ENCODE measurements around the gene PTOV1. TPM values are rescaled to one million over a fixed set of nuclear protein-coding genes. Genes with fewer than 3 reads are reported as not detected.

PTOV1 gene
- total RNA-seq, 6 experiments from 2014 or later: 157 to 176 (median 162) TPM

DNA sequence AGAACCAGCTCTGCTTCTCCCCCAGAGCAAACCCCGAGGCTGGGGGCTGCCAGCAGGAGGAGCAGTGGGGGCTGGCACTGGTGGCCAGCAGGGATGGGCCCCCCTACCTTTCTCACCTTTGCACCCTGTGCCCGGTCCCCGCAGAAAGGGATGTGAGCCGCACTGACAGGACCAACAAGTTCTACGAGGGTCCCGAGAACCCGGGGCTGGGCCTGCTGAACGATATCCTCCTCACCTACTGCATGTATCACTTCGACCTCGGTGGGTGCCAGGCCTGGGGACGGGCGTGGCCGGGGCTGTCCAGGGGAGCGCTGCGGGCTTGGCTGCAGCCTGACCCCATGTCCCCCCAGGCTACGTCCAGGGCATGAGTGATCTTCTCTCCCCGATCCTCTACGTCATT lies 33.1 kb downstream of the PTOV1 start:
- no peak overlapping the region for H3K27ac Mint-ChIP-seq

DNA sequence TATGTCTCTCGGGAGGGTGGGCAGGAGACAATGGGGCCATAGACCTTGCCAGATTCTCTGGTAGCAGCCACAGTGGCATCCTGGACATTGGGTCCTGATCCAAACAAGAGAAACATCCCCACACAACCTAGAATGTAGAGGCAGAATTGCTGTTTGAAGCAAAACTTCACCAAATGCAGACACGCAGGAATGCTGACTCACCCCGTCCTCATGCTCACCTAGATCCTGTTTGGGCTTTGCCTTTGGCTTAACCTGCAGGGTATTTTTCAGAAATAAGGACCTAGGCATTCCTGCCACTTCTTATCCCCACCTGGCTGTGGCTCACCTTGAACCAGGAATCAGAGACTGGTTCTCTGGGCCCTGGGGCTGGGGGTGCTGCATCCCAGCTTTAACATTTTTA lies 33.8 kb downstream of the PTOV1 start:
- TF ChIP-seq, protein P1, sequence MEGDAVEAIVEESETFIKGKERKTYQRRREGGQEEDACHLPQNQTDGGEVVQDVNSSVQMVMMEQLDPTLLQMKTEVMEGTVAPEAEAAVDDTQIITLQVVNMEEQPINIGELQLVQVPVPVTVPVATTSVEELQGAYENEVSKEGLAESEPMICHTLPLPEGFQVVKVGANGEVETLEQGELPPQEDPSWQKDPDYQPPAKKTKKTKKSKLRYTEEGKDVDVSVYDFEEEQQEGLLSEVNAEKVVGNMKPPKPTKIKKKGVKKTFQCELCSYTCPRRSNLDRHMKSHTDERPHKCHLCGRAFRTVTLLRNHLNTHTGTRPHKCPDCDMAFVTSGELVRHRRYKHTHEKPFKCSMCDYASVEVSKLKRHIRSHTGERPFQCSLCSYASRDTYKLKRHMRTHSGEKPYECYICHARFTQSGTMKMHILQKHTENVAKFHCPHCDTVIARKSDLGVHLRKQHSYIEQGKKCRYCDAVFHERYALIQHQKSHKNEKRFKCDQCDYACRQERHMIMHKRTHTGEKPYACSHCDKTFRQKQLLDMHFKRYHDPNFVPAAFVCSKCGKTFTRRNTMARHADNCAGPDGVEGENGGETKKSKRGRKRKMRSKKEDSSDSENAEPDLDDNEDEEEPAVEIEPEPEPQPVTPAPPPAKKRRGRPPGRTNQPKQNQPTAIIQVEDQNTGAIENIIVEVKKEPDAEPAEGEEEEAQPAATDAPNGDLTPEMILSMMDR (IDR thresholded peaks at IDR 0.05): no peak

More for the DNA sequence above, 33.1 kb downstream of the PTOV1 start:
- no peaks in the 10 kb centered on the region for H3K9me3 Mint-ChIP-seq
- H3K36me3 Mint-ChIP-seq (ENCODE audit: low read depth): peaks cover 19% of the 10 kb centered on the region
- H3K4me1 Mint-ChIP-seq (ENCODE audit: low read depth): peaks cover 2% of the 10 kb centered on the region
- TF ChIP-seq, protein P1 (IDR thresholded peaks at IDR 0.05): no peak
- peaks cover 2% of the 10 kb centered on the region; the same call in 1 of the 2 replicates for H3K27me3 Mint-ChIP-seq (ENCODE audit: insufficient read depth)
- DNase-seq: no peak
- no peak overlapping the region for H3K4me3 Mint-ChIP-seq

DNA sequence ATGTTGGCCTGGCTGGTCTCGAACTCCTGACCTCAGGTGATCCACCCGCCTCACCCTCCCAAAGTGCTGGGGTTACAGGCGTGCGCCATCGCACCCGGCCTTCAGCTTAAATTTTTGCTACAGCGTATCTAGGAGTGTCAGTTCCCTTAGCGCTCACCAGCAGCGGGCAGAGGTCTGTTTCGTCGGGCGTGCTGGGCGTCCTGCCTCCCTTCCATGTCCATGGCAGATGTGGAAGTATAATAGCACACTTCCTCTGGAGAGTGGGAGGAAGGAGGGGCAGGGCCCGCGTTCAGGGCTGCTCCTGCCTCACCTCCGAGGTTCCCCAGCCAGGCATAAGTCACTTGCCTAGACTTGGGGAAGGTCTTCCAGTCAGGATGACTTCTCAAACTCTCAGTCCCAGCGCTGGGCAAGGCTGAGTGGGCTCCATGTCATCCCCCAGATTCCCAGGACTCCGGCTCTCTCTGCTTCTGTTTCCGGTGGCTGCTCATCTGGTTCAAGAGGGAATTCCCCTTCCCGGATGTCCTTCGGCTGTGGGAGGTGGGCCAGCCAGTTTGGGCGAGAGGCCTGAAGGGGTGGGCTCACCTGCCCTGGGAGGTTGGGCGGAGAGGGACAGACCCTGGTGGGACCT lies 36.2 kb downstream of the PTOV1 start:
- H3K4me1 Mint-ChIP-seq (ENCODE audit: low read depth): no peaks in the 10 kb centered on the region
- DNase-seq: no peak
- H3K4me3 Mint-ChIP-seq: no peak overlapping the region
- peaks cover 7% of the 10 kb centered on the region; the same call in 1 of the 2 replicates for H3K27me3 Mint-ChIP-seq (ENCODE audit: insufficient read depth)
- peaks cover 11% of the 10 kb centered on the region for H3K36me3 Mint-ChIP-seq (ENCODE audit: low read depth)
- no peaks in the 10 kb centered on the region for H3K9me3 Mint-ChIP-seq
- H3K27ac Mint-ChIP-seq: no peak overlapping the region
- TF ChIP-seq, protein P1 (IDR thresholded peaks at IDR 0.05): no peak

More for the DNA sequence above, 33.8 kb downstream of the PTOV1 start:
- Mint-ChIP-seq H3K9me3 (no peaks in the 10 kb centered on the region), H3K4me3 (no peak overlapping the region), H3K27ac (no peak overlapping the region), H3K4me1 (ENCODE audit: low read depth) (no peaks in the 10 kb centered on the region), H3K36me3 (ENCODE audit: low read depth) (peaks cover 19% of the 10 kb centered on the region), H3K27me3 (ENCODE audit: insufficient read depth) (peaks cover 2% of the 10 kb centered on the region; the same call in 1 of the 2 replicates)
- DNase-seq: no peak

DNA sequence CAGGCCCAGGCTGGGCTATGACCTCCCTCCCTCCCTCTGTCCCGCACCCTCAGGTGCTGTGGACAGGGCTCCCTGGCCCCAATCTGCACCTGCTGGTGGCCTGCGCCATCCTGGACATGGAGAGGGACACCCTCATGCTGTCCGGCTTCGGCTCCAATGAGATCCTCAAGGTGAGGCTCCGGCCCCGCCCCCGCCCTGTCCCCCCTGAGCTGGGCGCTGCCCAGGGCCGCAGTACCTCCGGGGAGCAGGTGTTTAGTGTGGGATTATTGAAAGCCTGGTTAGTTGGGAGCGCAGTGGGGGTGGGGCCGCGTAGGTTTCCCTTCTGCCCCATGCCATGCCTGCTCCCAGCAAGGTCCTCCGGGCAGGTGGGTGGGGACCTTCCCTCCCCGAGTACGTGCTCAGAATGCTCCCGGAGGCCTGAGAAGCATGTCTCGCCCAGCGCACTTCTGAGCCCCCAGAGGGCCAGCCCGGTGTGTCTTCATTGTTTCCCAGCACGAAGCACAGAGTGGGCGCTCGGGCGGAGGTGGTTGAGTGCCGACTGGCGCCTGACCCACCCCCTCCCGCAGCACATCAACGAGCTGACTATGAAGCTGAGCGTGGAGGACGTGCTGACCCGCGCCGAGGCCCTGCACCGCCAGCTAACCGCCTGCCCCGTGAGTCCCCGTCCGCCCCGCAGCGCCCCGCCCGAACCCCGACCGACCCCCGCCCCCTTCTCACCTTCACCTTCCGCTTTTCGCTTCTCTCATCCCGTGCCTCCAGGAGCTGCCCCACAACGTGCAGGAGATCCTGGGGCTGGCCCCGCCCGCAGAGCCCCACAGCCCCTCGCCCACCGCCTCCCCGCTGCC lies 36.9 kb downstream of the PTOV1 start:
- TF ChIP-seq, protein P1 (IDR thresholded peaks at IDR 0.05): no peak
- H3K4me1 Mint-ChIP-seq (ENCODE audit: low read depth): no peaks in the 10 kb centered on the region
- no peak for DNase-seq
- H3K36me3 Mint-ChIP-seq (ENCODE audit: low read depth): peaks cover 7% of the 10 kb centered on the region; the same call in 1 of the 2 replicates
- H3K9me3 Mint-ChIP-seq: no peaks in the 10 kb centered on the region
- H3K27ac Mint-ChIP-seq: no peak overlapping the region
- H3K27me3 Mint-ChIP-seq (ENCODE audit: insufficient read depth): peaks cover 7% of the 10 kb centered on the region
- H3K4me3 Mint-ChIP-seq: no peak overlapping the region

DNA sequence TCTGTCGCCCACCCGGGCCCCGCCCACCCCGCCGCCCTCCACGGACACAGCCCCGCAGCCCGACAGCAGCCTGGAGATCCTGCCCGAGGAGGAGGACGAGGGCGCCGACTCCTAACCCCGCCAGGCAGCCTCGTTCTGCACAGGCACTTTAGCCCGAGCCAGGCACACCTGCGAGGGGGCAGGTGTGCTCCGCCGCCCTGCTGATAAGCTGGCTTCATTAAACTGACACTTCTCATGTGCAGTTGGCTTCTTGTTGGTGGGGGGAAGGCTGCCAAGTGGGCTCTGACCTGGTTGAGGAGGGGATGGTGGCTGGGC lies 37.5 kb downstream of the PTOV1 start:
- TF ChIP-seq, protein P1 (IDR thresholded peaks at IDR 0.05): no peak
- no peak for DNase-seq
- Mint-ChIP-seq H3K36me3 (ENCODE audit: low read depth) (peaks cover 1% of the 10 kb centered on the region; the same call in 1 of the 2 replicates), H3K9me3 (no peaks in the 10 kb centered on the region), H3K27ac (no peak overlapping the region), H3K4me3 (no peak overlapping the region), H3K27me3 (ENCODE audit: insufficient read depth) (peaks cover 7% of the 10 kb centered on the region), H3K4me1 (ENCODE audit: low read depth) (no peaks in the 10 kb centered on the region)
